MM.1S (cell line): Measurements from ENCODE around the gene DMBT1.

Source experiments
- DNase-seq: peaks from one replicate; pipeline ENCODE4 v3.0.0-alpha.2; 2015
- H2AFZ ChIP-seq: fragments of 300-600 bp; sonication (generic); 2 replicates; pipeline ENCODE4 v1.6.0; 2016; ENCODE audit warnings: antibody characterized with exemption, low read length
- H3F3A ChIP-seq: fragments of 300-600 bp; sonication (generic); 2 replicates; pipeline ENCODE4 v1.6.1; 2016; ENCODE audit warnings: mild to moderate bottlenecking, antibody characterized with exemption, low read length, moderate library complexity, mixed read lengths; ENCODE audit not compliant: insufficient read depth
- H3K27ac ChIP-seq: fragments of 300-600 bp; sonication (generic); 2 replicates; pipeline ENCODE4 v1.5.1; 2016; ENCODE audit warnings: mild to moderate bottlenecking, low read length
- H3K27me3 ChIP-seq: fragments of 300-600 bp; sonication (generic); replicated peaks from 2 replicates; pipeline ENCODE4 v1.6.0; 2016; ENCODE audit warnings: low read length; ENCODE audit not compliant: insufficient read depth
- H3K36me3 ChIP-seq: fragments of 300-600 bp; sonication (generic); replicated peaks from 2 replicates; pipeline ENCODE4 v1.6.1; 2016; ENCODE audit warnings: mild to moderate bottlenecking, low read length, mixed read lengths; ENCODE audit not compliant: insufficient read depth
- H3K4me1 ChIP-seq: fragments of 300-600 bp; sonication (generic); 2 replicates; pipeline ENCODE4 v1.6.1; 2016; ENCODE audit warnings: low read length, mixed read lengths
- H3K4me2 ChIP-seq: fragments of 300-600 bp; sonication (generic); 2 replicates; pipeline ENCODE4 v1.6.0; 2016; ENCODE audit warnings: low read depth, low read length
- H3K4me3 ChIP-seq: fragments of 300-600 bp; sonication (generic); 2 replicates; pipeline ENCODE4 v1.5.1; 2016; ENCODE audit warnings: low read length, mixed read lengths
- H3K79me2 ChIP-seq: fragments of 300-600 bp; sonication (generic); 2 replicates; pipeline ENCODE4 v1.6.1; 2016; ENCODE audit warnings: mixed run types, low read length, mixed read lengths
- H3K9ac ChIP-seq: fragments of 300-600 bp; sonication (generic); 2 replicates; pipeline ENCODE4 v1.6.1; 2016; ENCODE audit warnings: low read length, mixed read lengths
- H3K9me2 ChIP-seq: fragments of 300-600 bp; sonication (generic); replicated peaks from 2 replicates; pipeline ENCODE4 v1.6.1; 2016; ENCODE audit warnings: mild to moderate bottlenecking, low read length, mixed read lengths; ENCODE audit not compliant: insufficient read depth
- H3K9me3 ChIP-seq: fragments of 300-600 bp; sonication (generic); replicated peaks from 2 replicates; pipeline ENCODE4 v1.6.1; 2016; ENCODE audit warnings: mild to moderate bottlenecking, low read length, mixed read lengths; ENCODE audit not compliant: insufficient read depth
- H4K20me1 ChIP-seq: fragments of 300-600 bp; sonication (generic); 2 replicates; pipeline ENCODE4 v1.6.1; 2016; ENCODE audit warnings: mild to moderate bottlenecking, low read length, moderate library complexity, mixed read lengths; ENCODE audit not compliant: insufficient read depth
- EZH2 ChIP-seq: fragments of 300-600 bp; sonication (generic); optimal IDR thresholded peaks from 2 replicates; pipeline ENCODE3; 2017; ENCODE audit warnings: low read depth, mild to moderate bottlenecking, antibody characterized with exemption, low read length, mixed read lengths
- EZH2phosphoT487 ChIP-seq: fragments of 300-600 bp; sonication (generic); IDR thresholded peaks from 2 replicates; pipeline ENCODE4 v1.6.1; 2018; ENCODE audit warnings: antibody characterized with exemption, low read length
- TF ChIP-seq, protein P1 (sequence below): fragments of 300-600 bp; sonication (generic); IDR thresholded peaks from 2 replicates; pipeline ENCODE4 v1.5.1; 2016; ENCODE audit warnings: antibody characterized with exemption, low read length, mixed read lengths

Gene DMBT1

DNA sequence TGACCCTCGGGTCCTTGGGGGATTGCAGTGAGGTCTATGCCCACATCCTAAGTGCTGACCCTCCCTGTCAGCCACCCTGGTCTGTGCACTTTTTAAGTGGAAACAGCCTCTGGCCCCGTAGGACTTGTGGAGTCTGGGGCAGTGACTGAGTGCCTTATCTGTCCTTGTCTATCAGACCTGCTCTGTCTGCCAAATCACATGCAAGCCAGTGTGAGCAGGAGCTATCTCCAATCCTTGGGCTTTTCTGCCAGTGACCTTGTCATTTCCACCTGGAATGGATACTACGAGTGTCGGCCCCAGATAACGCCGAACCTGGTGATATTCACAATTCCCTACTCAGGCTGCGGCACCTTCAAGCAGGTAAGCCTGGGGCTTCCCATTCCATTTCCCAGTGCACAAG is 76.4 kb downstream of the DMBT1 start:
- no peak for DNase-seq
- no peaks in the 10 kb centered on the region for H4K20me1 ChIP-seq

DNA sequence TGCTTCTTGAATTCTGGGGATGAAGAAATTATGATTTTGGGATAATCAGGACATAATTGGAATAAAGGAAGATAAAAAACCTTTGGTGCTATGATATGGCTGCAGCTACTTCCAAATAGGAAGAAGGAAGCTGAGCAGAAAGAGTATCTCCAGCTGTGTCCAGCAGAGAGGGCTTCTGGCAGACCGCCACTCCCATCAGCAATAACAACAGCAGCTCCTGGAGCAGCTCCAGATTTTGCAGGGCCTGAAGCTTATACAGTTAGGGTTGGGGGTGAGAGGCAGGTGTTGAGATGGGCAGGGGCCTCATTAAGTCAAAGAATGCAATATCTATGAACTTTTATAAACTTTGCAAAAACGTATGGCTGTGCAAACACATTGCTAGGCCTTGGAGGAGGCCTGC is 76.8 kb downstream of the DMBT1 start:
- no peak for DNase-seq
- no peak overlapping the region for H3K9ac ChIP-seq
- no peaks in the 10 kb centered on the region for H3F3A ChIP-seq
- H3K9me3 ChIP-seq = no peaks in the 10 kb centered on the region
- no peaks in the 10 kb centered on the region for H3K9me2 ChIP-seq
- H4K20me1 ChIP-seq = no peaks in the 10 kb centered on the region
- no peaks in the 10 kb centered on the region for H3K79me2 ChIP-seq
- H3K27me3 ChIP-seq = no peaks in the 10 kb centered on the region
- H3K4me2 ChIP-seq = no peak overlapping the region
- H3K27ac ChIP-seq = no peak overlapping the region
- TF ChIP-seq, protein P1, sequence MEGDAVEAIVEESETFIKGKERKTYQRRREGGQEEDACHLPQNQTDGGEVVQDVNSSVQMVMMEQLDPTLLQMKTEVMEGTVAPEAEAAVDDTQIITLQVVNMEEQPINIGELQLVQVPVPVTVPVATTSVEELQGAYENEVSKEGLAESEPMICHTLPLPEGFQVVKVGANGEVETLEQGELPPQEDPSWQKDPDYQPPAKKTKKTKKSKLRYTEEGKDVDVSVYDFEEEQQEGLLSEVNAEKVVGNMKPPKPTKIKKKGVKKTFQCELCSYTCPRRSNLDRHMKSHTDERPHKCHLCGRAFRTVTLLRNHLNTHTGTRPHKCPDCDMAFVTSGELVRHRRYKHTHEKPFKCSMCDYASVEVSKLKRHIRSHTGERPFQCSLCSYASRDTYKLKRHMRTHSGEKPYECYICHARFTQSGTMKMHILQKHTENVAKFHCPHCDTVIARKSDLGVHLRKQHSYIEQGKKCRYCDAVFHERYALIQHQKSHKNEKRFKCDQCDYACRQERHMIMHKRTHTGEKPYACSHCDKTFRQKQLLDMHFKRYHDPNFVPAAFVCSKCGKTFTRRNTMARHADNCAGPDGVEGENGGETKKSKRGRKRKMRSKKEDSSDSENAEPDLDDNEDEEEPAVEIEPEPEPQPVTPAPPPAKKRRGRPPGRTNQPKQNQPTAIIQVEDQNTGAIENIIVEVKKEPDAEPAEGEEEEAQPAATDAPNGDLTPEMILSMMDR = no peak
- no peak for TF ChIP-seq EZH2phosphoT487
- TF ChIP-seq EZH2 = no peak
- H3K4me3 ChIP-seq = no peak overlapping the region
- no peaks in the 10 kb centered on the region for H3K36me3 ChIP-seq
- H2AFZ ChIP-seq = no peak overlapping the region
- no peaks in the 10 kb centered on the region for H3K4me1 ChIP-seq

More for the DNA sequence above, 76.4 kb downstream of the DMBT1 start:
- TF ChIP-seq, protein P1 = no peak
- TF ChIP-seq EZH2phosphoT487 (no peak), EZH2 (no peak)
- no peaks in the 10 kb centered on the region for H3K79me2 ChIP-seq
- H2AFZ ChIP-seq = no peak overlapping the region
- H3K4me3 ChIP-seq = no peak overlapping the region
- H3K4me2 ChIP-seq = no peak overlapping the region
- no peaks in the 10 kb centered on the region for H3F3A ChIP-seq
- no peaks in the 10 kb centered on the region for H3K4me1 ChIP-seq
- H3K27me3 ChIP-seq = no peaks in the 10 kb centered on the region
- no peak overlapping the region for H3K27ac ChIP-seq
- H3K36me3 ChIP-seq = no peaks in the 10 kb centered on the region
- H3K9ac ChIP-seq = no peak overlapping the region
- H3K9me3 ChIP-seq = no peaks in the 10 kb centered on the region
- no peaks in the 10 kb centered on the region for H3K9me2 ChIP-seq

DNA sequence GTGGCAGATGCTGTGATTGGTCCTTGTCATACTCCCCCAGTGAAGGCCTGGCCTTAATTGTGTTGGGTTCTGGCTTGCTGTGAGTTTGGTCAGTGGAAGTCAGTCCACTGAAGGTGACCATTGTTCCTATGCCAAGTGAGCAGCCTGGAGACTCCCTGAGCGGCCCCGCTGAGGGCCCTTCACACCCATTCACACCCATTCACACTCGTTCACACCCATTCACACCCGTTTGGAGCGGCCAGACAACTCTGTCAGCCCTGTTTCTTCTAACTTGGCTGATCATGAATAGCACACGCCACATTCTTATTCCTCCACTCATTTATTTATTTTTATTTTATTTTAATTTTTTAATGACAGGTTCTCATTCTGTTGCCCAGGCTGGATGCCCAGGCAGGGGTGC is 77.6 kb downstream of the DMBT1 start:
- Histone ChIP-seq H3F3A (no peaks in the 10 kb centered on the region), H3K9me3 (no peaks in the 10 kb centered on the region), H3K9ac (no peak overlapping the region), H3K4me3 (no peak overlapping the region), H3K79me2 (no peaks in the 10 kb centered on the region), H3K4me2 (no peak overlapping the region), H3K27ac (no peak overlapping the region), H3K36me3 (no peaks in the 10 kb centered on the region), H3K9me2 (no peaks in the 10 kb centered on the region), H3K27me3 (no peaks in the 10 kb centered on the region), H4K20me1 (no peaks in the 10 kb centered on the region), H3K4me1 (no peaks in the 10 kb centered on the region), H2AFZ (no peak overlapping the region)
- no peak for DNase-seq
- TF ChIP-seq, protein P1 = no peak
- TF ChIP-seq EZH2 (no peak), EZH2phosphoT487 (no peak)

DNA sequence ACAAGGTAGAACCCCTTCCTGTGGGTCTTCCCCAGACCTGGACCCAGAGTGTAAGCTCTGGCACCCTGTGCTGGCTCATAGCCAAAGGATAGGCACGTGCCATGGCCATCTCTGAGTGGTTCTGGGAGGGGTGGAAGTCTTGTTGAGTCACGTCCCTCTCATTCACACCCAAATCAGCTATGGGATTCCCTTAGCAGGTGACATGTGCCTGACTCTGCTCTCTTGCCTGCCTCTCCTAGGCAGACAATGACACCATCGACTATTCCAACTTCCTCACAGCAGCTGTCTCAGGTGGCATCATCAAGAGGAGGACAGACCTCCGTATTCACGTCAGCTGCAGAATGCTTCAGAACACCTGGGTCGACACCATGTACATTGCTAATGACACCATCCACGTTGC is 79.2 kb downstream of the DMBT1 start:
- Histone ChIP-seq H3K4me2 (no peak overlapping the region), H3K4me3 (no peak overlapping the region), H3K79me2 (no peaks in the 10 kb centered on the region), H3K27me3 (no peaks in the 10 kb centered on the region), H3K36me3 (no peaks in the 10 kb centered on the region), H3K27ac (no peak overlapping the region), H3K9me3 (no peaks in the 10 kb centered on the region), H4K20me1 (no peaks in the 10 kb centered on the region), H3K4me1 (no peaks in the 10 kb centered on the region), H2AFZ (no peak overlapping the region), H3K9me2 (no peaks in the 10 kb centered on the region), H3K9ac (no peak overlapping the region), H3F3A (no peaks in the 10 kb centered on the region)
- TF ChIP-seq EZH2 (no peak), EZH2phosphoT487 (no peak)
- TF ChIP-seq, protein P1 = no peak
- no peak for DNase-seq
